PFSK-1 (cell line): ENCODE measurements around the gene SLC35B3.

ENCODE experiments used
- POLR2AphosphoS5 ChIP-seq: IDR thresholded peaks from 2 replicates; pipeline ENCODE4 v1.6.1; 2012; ENCODE audit warnings: low read depth, mild to moderate bottlenecking, control low read depth, low read length, moderate library complexity
- REST ChIP-seq, 2 experiments: IDR thresholded peaks; 2 replicates each; pipeline versions ENCODE4 v1.6.1 to v1.8.0; 2011 to 2012; ENCODE audit warnings: low read depth in 2 of 2, low read length in 2 of 2, control low read depth in 1 of 2, inconsistent platforms in 1 of 2, mild to moderate bottlenecking in 1 of 2, moderate library complexity in 1 of 2; ENCODE audit not compliant: insufficient read depth in 1 of 2

- TF ChIP-seq REST (IDR thresholded peaks at IDR 0.05; ENCODE audit: insufficient read depth in 1 of 2, low read depth in 2 of 2, low read length in 2 of 2) (no peak), POLR2AphosphoS5 (no peak)
These were observed 47.4 kb downstream of the SLC35B3 start for GRCh38 chr6:8387942-8388437.
